ENCODE results near the gene PRSS37.

DNA sequence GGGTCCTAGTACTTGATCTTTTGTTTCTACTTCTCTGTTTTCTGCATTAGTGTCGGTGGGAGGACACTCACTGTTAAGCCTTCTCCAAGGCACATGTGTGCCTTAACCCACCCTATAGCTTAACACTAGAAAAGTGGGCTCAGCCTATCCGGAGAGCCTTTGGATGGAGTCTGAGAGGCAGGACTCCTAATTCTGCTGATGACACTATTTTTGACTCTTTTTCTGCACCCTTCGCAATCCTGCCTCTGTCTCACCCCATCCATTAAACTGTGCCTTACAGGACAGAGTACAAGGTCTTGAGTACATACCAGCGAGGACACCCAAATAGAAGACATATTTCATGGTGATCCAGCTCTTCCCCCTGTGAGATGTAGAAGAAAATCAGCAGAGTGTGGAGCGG lies 577 bp downstream of the PRSS37 start:
- TF ChIP-seq, protein P1, sequence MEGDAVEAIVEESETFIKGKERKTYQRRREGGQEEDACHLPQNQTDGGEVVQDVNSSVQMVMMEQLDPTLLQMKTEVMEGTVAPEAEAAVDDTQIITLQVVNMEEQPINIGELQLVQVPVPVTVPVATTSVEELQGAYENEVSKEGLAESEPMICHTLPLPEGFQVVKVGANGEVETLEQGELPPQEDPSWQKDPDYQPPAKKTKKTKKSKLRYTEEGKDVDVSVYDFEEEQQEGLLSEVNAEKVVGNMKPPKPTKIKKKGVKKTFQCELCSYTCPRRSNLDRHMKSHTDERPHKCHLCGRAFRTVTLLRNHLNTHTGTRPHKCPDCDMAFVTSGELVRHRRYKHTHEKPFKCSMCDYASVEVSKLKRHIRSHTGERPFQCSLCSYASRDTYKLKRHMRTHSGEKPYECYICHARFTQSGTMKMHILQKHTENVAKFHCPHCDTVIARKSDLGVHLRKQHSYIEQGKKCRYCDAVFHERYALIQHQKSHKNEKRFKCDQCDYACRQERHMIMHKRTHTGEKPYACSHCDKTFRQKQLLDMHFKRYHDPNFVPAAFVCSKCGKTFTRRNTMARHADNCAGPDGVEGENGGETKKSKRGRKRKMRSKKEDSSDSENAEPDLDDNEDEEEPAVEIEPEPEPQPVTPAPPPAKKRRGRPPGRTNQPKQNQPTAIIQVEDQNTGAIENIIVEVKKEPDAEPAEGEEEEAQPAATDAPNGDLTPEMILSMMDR (IDR thresholded peaks at IDR 0.05): no peak
- no peak for TF ChIP-seq POLR2AphosphoS5 (IDR thresholded peaks at IDR 0.05; ENCODE audit: low read depth, low read length)

All from Panc1 (cell line).